ENCODE results near the gene KCNJ9.

DNA sequence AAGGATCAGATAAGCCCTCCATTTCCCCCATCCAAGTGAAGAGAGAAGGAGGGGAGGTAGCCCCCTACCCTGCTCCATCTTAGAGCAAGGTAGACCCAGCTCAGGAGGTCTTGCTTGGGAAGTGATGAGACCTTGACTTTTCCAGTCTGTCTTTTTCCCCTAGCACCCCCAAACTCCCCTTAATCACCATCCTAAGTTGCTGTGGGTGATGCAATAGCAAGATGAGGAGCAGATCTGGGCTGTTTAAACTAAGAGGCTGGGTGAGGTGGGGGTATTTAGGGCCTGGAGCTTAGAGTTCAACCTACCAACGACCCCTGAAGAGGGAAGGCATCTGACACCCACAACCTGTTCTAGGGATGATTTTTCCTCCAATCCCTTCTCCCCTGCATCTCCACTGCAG lies 36.0 kb downstream of the KCNJ9 start:
- TF ChIP-seq CTCF (IDR thresholded peaks at IDR 0.05) (no peak), POLR2A (IDR thresholded peaks at IDR 0.05) (no peak)
